Calu3 (cell line): ENCODE results near the gene FBXO10. TPM values are rescaled to one million over a fixed set of nuclear protein-coding genes. Genes with fewer than 3 reads are reported as not detected.

ENCODE experiments used
- total RNA-seq: library from RNA; stranded (reverse); gene quantifications from 2 replicates; pipeline ENCODE4 v1.2.3, GENCODE V29; 2022

Gene FBXO10
- total RNA-seq, 1 experiment from 2014 or later: 0.94 TPM

Other genes with a start within 250 kb of the FBXO10 start
- gene GRHPR, start 153.7 kb downstream of the FBXO10 start, total RNA-seq: 26.0 and 28.0 TPM in 2 replicates
- 4.7 and 5.3 TPM in 2 replicates for gene ZBTB5, start 110.9 kb downstream of the FBXO10 start, total RNA-seq
- gene POLR1E, start 90.4 kb downstream of the FBXO10 start, total RNA-seq: 11.9 and 12.5 TPM in 2 replicates
- 49.3 and 55.8 TPM in 2 replicates for gene TOMM5, start 16.2 kb upstream of the FBXO10 start, total RNA-seq
- not detected in 2 replicates for gene FRMPD1, start 74.6 kb upstream of the FBXO10 start, total RNA-seq
- gene TRMT10B, start 177.4 kb upstream of the FBXO10 start, total RNA-seq: 4.1 and 5.6 TPM in 2 replicates
- gene EXOSC3, start 208.7 kb upstream of the FBXO10 start, total RNA-seq: 12.2 and 20.1 TPM in 2 replicates
- 5.7 and 6.2 TPM in 2 replicates for gene DCAF10, start 224.4 kb upstream of the FBXO10 start, total RNA-seq